HG03354 (cell line): ENCODE data around the gene RD3L.
"Not testable (repeated sequence)": the region's sequence is repeated elsewhere in the genome, so short reads cannot be mapped to it uniquely, and the experiment has no call there.

Experiments used
- ATAC-seq: cut with Tn5 transposase; IDR thresholded peaks from one replicate; pipeline ENCODE4 v1.9.1; 2021; ENCODE audit warnings: mild to moderate bottlenecking; ENCODE audit not compliant: unreplicated experiment, poor library complexity, severe bottlenecking

Gene RD3L

DNA sequence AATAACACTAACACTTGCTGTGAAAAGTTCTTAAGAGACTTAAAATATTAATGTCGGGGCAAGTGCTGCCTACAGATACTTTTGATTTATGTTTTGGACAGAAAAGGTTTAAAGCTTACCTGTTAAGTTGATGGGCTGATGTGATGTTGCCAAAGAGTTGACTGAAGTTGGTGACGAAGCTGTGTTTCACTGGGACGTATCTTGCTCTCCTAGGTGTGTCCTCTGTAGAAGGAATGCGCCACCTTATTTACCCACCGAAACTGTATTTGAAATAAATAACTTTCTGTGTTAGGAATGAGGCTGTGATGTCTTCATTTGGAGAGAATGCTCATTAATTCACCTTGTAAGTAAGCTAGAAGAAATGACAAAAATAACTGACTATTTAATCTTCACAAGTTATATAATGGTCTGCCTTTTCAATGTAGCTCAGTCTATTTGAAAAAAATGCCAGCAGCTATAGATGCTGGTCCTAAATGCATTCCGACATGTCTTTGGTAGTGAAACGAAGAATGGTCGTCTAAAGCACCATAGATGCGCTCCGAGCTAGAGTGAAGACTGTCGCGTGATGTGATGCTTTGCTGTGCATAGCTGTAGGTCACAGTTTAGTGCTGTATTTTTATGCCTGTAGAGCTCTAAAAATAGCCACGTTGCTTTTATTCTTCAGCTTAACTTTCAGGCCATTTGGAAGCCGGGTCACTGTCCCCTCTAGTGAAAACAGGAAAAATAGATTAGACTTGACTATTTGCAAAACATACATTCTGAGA is at the start of gene RD3L:
RD3L (minus strand) TSS at position 557 of the 764 bp plus-strand sequence. CDS start 834 bp downstream, outside the sequence.
- no peak for ATAC-seq

GRCh38 chr14:103989964-103990363 is 47.6 kb upstream of the RD3L start:
- ATAC-seq = no peak

GRCh38 chr14:103989034-103989433 is 46.7 kb upstream of the RD3L start:
- ATAC-seq = no peak

GRCh38 chr14:103984196-103984595 is 41.9 kb upstream of the RD3L start:
- ATAC-seq = no peak

- ATAC-seq = not testable (repeated sequence)
Observed at GRCh38 chr14:103980623-103981238, 38.4 kb upstream of the RD3L start.

- ATAC-seq = no peak
Observed at GRCh38 chr14:103974575-103974974, 32.2 kb upstream of the RD3L start.

DNA sequence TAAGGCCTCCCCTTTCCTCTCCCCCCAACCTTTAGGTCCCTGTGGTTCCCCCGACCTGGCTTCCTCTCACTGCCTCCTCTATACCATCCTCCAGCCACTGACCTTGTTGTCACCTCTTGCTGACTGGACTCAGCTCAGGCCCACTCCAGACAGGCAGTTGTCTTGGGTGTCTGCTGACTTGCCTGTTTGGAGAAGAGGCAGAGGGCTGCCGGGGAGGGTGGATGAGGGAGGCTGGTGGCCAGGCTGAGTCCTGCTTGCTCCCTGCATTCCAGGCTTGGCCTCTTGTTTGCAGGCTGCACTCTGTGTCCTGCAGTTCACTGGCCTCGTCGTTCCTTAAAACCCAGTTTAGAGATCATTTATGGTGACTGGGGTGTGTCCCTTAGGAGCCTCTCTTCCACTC is 31.0 kb upstream of the RD3L start:
- ATAC-seq = no peak

- ATAC-seq = no peak
Observed at GRCh38 chr14:103969961-103970360, 27.6 kb upstream of the RD3L start.

DNA sequence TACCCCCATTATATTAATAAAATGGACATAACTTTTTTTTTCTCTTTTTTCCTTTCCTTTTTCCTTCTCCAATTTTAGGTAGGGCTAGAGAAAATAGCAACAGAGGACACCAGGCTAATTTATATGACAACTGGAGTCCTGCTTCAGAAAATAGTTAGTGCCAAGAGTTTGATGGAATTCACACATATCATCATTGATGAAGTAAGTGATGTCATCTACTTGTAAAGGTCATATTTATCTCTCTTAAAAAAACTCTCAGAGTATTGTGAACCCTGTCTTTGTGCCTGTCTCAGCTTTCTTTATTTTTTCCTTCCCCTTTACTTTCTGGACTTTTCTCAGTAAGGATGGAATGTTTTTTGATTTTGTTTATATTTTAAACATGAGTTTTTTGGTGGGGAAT is 24.3 kb upstream of the RD3L start:
- no peak for ATAC-seq

DNA sequence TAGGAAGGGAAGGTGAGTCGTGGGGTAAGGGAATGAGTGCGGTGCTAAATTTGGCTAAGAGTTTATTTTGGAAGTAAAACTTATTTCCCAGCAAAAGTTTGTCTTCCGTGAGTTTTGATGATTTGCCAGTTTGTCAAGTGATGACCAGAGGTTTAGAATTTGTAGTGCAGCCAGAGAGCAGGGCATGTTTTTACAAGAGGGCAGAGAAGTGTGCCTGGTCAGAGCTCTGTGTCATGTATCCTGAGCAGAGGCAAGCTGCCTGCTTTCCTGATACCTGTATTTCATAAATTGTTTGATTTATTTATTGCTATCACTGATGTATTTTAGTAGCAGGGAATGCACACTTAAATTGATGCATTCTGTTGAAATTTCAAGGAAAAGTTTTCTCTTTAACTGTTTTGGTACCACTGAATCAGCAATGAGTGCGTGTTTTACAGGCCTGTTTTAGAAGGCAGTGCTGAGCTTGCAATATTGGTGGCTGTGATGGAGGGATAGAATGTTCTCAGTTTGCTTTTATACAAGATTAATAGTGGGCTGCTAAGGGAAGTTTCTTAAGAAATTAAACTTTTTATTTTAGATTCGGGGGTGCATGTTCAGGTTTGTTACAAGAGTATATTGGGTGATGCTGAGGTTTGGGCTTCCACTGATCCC is 19.7 kb upstream of the RD3L start:
- ATAC-seq = no peak

- no peak for ATAC-seq
Observed at GRCh38 chr14:103960457-103961055, 18.2 kb upstream of the RD3L start.

GRCh38 chr14:103949131-103949790 is 6.9 kb upstream of the RD3L start:
- ATAC-seq = no peak

- no peak for ATAC-seq
Observed at GRCh38 chr14:103948442-103948841, 6.1 kb upstream of the RD3L start.

GRCh38 chr14:103946975-103947374 is 4.6 kb upstream of the RD3L start:
- no peak for ATAC-seq

DNA sequence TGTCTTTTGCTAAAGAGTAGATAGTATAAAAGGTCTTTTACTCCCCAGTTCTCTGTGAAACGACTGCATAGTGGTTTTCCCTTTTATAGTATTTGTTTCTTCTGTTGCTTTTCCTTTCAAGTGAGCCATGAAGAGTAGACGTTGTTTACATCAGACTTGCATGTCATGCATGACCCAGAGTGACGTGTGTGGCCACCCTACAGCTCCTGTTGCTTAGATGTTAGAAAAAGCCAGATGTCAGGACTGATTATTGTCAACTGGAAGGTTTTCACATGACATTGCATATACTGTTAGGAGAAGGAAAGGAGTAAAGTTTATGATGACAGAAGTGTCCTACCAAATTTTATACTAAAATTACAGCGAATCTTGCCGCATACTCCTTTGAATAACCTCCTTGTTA is 1.3 kb upstream of the RD3L start:
- no peak for ATAC-seq

DNA sequence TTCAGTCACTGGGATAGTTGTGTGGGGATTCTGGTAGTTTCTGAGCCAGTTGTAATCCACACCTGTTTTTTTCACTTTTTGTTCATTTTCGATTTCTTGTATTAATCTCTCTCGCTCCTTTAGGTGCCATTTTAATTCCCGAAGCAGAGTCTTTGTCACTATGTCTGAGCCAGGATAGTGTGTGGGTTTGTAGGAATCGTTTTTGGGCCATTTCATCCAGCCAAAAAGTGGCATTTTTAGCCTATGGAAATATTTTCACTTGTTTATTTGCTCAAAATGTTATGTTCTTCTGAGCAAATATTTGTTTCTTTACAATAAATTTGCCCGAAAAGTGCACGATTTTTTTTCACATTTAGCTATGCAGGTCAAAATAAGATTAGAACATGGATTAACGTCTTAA is 867 bp downstream of the RD3L start:
- ATAC-seq = no peak

DNA sequence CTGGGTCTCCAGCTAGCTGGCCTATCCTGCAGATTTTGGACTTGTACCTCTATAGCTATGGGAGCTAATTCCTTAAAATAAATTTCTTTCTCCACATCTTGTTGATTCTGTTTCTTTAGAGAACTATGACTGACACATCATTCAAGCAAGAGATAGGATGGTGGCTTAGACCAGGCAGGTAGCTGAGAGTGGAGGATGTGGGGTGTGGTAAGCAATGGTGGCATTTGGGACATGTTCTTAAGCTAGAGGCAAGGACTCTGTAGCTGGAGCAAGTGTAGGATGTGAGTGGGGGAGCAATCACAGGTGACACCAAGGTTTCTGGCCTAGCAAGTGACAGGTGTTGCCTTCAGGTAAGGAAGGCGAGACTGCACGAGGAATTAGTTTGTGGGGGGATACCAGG is 7.2 kb downstream of the RD3L start:
- ATAC-seq = no peak

DNA sequence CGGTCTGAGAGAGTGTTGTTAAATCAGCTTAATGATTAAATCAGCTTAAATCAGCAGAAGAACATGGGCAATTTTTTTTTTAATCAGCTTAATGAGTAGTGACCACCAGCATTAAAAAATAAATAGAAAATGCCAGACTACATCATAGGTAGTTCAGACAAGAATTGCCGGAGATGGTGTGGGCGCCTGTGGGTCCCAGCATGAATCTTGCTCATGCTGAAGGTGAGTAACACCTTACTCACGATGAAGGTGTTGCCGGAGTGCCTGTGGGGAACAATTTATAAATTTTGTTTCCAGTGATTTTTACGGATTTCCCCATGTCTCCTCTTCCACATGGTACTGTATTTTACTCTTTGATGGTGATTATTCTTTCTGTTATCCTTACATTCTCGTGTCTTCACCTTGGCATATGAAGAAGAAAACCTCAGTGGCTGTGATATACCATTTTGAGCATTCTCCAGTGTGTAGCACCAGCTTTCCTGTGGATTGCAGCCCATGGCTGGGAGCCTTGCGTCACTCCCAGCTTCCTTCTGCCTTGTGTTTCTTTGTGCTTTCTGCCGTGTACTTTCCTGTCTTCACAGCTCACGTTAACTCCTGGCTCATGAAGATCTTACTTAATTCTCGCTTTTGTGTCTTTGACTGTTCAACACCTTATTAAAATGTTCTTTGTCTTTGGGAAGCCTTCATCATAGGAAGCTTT is 9.4 kb downstream of the RD3L start:
- no peak for ATAC-seq

DNA sequence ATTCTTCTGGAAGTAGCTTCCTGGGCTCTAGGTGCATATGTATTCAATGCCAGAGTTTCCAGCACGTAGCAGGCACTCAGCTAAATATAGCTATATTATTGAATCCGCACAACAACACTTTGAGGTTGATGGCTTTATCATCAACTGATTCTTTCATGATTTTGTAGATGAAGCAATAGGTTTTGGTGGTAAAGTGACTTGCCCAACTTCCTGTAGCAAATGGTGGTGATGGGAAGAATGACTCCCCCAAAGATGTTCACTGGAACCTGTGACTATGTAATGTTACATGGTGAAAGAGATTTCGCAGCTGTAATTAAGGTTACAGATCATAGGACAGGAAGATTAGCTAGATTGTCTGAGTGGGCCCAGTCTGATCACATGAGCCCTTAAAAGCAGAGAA is 10.9 kb downstream of the RD3L start:
- no peak for ATAC-seq
